Measurements from ENCODE around the gene JCHAIN.

Gene JCHAIN

DNA sequence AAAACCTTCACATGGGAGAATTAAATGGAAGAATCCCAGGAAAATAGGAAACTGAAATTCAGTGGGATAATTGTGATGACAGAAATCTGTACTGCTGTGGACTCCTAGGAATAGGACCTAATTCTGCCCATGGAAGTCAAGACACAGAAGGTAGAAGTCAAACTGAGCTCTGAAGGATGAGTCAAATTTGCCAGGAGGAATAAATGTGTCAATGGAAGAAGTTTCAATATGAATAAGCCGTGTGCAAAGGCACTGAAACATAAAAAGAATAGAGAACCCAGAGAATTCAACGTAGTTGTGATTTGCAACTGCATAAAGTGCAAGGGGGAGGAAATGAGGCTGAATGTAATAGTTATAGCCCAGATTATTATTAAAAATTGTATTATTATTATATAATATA lies 26.1 kb downstream of the JCHAIN start:
- DNase-seq (ENCODE audit: low read depth in 1 of 2, low spot score in 1 of 2): no peak

DNA sequence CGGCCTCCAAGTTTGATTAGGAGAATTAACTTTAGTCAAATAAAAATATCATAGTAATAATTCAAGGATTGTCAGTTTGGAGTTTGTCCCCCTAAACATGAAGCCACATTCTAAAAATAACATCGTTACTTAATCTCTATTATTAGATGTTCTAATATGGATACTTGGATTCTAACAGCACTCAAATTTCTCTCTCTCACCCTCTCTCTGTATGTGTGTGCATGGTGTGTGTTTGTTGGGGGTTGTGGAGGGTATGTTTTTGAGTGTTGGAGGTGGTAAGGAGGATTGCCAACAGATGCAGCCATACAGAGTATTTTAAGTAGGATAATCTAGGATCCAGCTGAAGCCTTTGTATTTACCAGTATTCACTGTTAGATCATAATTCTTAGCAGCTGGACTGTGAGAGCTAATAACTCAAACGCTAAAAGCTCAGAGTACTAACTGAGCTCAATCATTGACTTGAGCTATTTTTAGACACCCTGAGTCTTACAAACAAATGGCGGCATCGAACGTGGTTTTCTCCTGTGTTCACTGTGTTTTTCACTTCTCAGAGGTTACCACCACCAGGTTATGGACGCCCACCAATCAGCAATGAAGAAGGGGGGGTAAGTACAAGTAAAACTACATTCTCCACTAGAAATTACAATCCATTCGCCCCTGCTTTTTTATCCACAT lies 28.9 kb downstream of the JCHAIN start:
- no peak for DNase-seq (ENCODE audit: low read depth in 1 of 2, low spot score in 1 of 2)

DNA sequence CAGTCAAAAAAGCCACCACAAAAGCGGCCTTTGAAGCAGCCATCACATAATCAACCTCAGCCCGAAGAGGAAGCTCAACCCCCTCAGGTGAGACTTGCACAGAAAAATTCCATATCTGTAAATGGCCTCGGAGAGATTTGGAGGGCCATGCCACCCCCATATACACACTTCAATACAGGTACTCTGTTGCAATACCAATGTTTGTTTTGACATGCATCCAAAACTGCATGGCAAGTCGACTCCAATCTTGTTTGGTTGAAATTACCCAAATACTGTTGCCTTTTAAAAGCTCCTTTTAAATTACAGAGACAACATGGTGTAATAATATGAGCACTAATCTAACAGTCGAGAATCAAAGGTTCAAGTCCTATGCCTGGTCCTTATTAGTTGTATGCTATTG lies 31.8 kb downstream of the JCHAIN start:
- no peak for DNase-seq (ENCODE audit: low read depth in 1 of 2, low spot score in 1 of 2)

DNA sequence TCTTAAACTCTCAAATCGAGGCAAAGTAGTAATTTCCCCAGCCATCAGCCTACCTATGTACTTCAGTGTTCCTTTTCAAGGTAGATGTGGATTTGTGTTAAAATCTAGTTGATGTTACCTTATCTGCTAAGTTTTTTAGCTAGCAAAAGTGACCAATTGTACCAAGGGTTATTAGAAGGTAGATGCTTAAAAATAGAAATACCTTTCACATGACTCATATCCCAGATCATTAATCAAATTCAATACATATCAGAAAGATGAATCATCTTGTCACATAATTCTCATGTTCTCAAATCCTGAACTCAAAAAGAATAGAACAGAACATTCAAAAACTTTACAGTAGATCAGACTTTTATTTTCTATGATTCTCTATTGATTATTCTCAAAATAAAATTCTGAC lies 34.3 kb downstream of the JCHAIN start:
- DNase-seq (ENCODE audit: low read depth in 1 of 2, low spot score in 1 of 2): no peak

DNA sequence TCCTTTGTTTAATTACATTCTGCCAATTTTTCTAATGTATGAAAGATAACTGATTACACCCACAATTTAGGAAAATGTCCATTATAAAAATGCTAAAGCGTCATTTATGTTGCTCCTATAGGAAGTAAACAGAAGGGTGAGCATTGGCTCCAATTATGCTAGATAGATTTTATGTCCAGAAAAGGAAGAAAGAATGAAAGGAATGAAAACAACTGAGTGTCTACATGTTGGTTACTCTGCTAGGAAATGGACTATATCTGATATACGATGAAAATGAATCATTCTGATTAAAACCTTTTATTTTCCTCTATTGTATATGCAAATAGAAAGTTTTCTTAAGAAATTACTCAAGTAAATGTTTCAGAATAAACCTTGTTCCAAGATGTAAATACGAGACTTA lies 36.1 kb downstream of the JCHAIN start:
- DNase-seq (ENCODE audit: low read depth in 1 of 2, low spot score in 1 of 2): no peak

DNA sequence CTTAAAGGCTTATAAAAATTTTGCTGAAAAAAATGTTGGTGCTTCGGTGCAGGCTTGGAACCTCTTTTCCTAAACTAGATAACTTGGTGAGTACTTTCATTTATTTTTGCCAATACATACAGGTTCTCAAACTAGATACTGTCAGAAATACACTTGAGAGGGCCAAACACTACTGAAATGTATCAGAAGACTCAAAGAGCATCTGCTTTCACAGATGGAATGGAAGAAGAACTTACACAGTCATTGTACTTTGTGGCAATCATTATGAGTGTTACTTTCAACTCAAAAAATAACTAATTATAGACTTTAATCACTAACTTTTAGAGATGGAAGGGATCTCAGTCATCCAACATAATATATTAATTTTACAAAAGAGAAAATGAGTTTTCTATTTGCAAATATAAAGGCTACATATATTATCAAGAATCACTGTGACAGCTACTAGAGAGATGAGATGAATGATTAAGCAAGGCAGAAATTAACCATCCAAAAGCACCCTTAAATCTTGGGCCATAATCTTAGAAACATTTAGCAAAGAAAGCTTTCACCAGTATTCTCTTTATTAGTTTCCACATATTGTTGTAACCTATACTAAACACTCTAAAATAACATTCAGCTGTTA lies 36.7 kb downstream of the JCHAIN start:
- no peak for DNase-seq (ENCODE audit: low read depth in 1 of 2, low spot score in 1 of 2)

DNA sequence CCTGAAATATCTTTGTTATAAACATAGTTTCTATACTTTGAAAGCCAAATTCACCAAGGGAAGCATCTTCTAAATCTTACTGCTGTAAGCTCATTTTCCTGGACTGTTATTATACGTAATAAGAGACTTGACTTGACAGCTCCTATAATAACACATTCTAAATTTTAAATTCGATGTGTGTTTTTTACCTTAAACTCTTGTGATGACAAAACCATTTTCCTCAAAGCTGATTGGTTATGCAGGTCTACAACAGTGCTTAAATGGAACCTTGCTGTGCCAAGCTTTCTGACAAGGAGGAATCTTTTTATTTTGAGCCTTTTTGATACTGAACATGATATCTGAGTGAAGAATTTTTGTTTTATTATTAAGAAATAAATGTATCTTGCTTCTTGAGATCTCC lies 37.9 kb downstream of the JCHAIN start, which contains the start of gene ENAM:
TSS of gene ENAM (plus strand) at position 301 of the 400 bp plus-strand sequence. CDS start 757 bp downstream, outside the sequence.
- DNase-seq (ENCODE audit: low read depth in 1 of 2, low spot score in 1 of 2): no peak

DNA sequence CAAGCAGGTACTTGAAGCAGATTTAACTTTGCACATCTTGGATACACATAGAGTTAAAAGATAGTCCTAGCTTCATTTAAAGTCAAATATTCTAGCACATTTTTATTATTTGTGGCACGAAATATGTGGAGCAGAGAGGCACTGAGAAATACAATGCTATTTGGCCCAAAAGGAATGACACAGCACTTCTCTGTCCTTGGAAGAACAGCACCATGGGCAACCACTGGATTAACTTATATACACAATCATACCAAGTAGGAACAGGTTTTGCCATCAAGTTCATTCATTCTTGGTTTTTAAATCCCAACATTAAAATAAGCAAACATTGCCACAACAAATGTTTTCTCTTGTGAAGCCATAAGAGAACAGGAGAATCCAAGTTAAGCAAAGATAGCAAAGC lies 38.7 kb downstream of the JCHAIN start:
- no peak for DNase-seq (ENCODE audit: low read depth in 1 of 2, low spot score in 1 of 2)

DNA sequence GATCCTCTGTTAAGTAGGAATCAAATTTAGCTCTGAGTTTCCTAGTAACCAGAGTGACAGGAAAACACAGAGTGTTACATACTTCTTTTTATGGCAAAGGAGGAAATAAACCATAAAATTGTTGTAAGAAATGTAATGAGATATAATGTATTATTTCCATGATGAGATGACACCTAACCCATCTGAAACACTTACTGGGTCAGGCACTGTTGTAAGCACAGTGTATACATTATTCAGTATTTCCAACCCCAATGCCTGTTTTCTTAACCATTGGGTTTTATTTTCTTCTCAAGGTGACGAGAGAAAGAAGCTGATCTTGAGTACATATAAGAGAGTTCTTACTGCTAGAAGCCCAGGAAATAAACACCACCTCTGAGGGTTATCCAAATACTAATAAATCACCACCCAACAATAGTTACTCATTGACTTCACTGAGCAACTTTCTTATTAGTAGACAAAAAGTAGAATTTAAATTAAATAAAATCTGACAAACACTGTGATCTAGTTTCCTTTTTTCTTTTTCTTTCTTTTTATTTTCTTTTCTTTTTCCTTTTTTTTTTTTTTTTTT lies 42.0 kb downstream of the JCHAIN start:
- no peak for DNase-seq (ENCODE audit: low read depth in 1 of 2, low spot score in 1 of 2)

DNA sequence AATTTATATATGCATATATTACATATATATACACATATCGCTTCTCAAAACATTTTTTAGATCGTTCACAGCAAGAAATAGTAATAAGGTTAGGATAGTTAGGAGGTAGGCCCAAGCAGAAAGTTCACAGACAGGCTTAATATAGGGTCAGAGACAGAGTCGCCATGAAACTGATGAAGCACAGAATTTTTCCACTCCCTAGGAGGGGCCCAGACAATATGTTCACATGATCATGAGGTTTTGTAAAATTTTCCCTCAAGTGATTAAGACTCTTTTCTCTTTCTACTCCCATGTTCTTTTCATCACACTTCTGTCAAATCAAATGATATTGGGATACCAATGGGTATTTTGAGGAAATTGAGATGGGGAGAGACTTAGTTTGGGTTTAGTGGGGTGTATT lies 43.0 kb downstream of the JCHAIN start:
- DNase-seq (ENCODE audit: low read depth in 1 of 2, low spot score in 1 of 2): no peak

DNA sequence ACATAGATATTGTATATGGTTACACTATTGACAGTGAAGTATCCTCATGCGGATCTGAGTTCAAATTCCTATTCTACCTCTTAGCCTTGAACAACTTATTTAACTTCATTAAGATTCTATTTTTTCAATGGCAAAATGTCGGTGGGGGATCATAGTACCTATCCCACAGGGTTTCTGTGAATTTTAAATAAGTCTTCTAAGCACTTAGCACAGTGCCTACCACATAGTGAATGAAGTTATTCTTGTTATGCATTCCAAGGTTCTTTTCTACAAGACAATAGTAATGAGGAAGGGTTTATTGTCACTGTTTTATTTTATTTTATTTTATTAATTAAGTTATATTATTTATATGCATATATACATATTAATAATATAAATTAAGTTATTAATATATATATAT lies 46.5 kb downstream of the JCHAIN start:
- DNase-seq (ENCODE audit: low read depth in 1 of 2, low spot score in 1 of 2): no peak

DNA sequence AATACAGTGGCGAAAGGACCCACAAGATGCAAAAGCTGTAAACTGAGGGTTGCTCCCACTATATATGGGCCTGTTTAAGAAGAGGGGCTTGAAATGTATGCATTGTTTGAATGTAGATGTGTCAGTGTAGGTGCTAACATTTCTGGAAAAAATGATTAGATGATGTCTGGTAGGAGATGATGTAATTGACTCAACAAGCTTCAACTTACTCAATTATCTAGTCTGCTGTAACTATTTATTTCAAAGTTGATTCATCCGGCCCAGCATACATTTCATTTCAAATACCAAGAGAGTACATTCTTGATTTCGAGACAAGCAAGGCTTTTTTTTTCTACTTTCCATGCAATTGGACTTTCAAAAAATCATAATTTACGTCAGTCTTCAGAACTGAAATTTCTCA lies 47.0 kb downstream of the JCHAIN start:
- DNase-seq (ENCODE audit: low read depth in 1 of 2, low spot score in 1 of 2): no peak

DNA sequence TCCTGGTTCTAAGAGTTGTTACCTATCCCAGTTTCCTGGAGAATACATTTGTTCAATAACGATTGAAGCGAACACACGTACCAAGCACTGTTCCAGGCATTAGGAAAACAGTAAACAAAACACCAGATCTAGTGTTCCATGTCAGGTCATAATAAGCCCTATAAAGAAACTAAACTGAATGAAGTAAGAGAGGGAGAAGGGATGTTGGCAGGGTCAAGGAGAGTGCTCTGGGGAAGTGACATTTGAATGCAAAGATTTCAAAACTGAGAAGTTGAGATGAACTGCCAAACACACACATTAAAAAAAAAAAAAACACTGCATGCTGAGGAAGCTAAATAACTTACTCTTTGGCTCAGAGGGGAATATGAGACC lies 52.1 kb downstream of the JCHAIN start:
- no peak for DNase-seq (ENCODE audit: low read depth in 1 of 2, low spot score in 1 of 2)

DNA sequence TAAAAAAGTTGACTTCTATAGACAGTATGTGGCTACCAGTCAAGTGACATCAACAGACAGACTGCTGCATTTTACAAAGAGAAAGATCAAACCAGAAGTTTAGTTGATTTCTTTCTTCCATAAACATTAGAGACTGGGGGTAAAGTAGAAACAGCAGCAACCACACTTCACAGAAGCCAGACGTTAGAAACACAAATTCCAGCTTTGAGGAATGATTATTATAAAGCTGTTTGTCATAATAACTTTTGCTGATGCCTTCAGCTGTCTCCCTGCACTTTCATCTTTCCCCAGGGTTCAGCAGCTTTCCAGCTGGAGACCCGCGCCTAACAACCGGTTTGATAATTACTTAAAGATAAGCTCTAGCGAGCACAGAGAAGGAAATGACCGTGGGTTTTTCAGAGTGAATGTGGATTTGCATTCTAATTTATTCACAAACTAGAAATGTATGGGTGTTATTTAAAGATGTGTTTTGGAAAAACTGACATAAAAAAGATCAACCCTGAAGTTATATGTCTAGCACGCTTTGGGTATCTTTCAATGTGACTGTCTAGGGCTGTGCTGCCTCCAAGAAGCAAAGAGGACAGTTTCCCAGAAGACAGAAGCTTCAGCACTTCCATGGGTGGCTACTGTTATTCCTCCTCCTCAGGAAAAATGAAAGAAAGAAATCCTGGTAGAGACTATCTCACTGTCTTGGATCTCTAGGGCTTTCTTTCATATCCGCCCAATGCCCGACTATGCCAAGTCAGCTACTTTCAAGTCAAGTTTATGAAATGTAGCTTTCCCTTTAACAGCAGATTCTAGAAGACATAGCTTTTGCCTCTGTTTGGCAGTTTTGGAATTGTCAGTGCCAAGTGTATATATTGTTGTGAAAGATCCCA lies 52.8 kb downstream of the JCHAIN start:
- DNase-seq (ENCODE audit: low read depth in 1 of 2, low spot score in 1 of 2): no peak

DNA sequence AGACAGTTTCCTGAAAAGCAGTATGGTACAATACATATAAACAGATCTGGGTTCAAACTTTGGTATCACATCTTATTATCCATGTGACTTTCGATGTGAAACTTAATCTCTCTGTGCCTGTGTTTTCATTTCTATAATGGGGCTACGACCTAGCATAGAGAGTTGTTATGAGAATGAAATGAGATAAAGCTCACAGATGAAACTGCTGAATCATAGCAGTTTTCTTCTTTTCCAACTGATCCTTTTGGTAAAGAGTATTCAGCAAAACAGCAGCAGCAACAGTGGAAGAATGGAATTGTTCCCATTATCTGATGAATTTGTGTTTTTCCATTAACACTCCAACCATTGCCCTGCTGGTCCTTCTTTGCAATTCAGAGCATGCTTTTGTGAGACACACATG lies 58.0 kb downstream of the JCHAIN start:
- no peak for DNase-seq (ENCODE audit: low read depth in 1 of 2, low spot score in 1 of 2)

DNA sequence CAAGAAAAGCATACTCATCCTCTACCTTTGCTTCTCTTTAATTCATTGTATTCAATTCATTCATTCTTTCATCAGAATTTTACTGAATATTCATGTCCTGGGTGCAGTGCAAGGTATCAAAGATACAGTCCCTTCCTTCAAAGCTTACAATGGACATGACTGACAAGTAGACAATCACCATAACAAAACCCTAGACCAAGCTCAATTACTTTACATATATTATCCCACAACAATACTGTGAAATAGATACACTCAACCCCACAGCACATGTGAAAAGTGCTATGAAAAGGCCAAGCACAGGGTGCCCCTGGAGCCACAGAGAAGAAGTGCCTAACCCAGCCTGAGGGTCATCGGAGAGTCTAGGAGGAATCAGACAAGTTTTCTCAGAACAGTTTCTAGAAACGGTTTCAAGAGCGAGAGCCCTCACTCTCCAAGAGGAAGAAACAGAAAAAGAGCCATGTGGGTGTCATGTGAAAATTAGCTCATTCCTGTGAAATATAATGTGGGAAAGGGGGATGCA lies 58.9 kb downstream of the JCHAIN start:
- DNase-seq (ENCODE audit: low read depth in 1 of 2, low spot score in 1 of 2): no peak

DNA sequence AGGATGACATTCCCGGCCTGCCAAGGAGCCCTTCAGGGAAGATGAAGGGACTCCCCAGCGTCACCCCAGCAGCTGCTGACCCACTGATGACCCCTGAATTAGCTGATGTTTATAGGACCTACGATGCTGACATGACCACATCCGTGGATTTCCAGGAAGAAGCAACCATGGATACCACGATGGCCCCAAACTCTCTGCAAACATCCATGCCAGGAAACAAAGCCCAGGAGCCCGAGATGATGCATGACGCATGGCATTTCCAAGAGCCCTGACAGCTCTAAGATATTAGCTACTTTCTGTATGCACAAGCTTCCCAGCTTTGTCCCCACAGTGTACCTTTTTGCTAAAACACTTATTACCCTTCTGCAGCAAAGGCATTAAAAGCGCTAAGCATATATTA lies 59.8 kb downstream of the JCHAIN start:
- DNase-seq (ENCODE audit: low read depth in 1 of 2, low spot score in 1 of 2): no peak
